ENCODE measurements around the gene DCC. TPM values are rescaled to one million over a fixed set of nuclear protein-coding genes. Genes with fewer than 3 reads are reported as not detected.

Gene DCC
- total RNA-seq, 1 experiment from 2014 or later: not detected

DNA sequence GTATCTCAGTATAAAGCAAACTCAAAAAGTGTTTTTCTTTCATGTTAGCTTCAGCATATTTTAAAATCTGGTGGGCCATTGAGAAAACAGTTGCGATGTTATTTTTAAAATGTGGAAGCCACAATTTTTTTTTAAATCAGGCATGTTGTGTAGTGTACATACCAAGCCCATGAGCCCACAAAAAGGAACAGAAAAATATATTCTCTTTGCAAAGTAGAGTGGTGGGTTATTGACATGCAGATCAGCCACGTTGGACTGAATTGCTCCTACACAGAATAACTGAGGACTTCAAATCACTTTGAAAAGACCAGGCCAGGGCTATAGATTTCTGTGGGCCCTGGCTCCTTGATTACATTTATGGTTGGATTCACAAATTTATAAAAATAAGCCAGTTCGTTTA lies 774.4 kb downstream of the DCC start:
- no peak overlapping the region for H3K9ac ChIP-seq (ENCODE audit: low read length)
- H3K27ac ChIP-seq (ENCODE audit: low read depth, low read length): no peak overlapping the region
- H3K9me2 ChIP-seq (ENCODE audit: insufficient read depth): no peaks in the 10 kb centered on the region
- H3K4me3 ChIP-seq (replicated peaks in 1 of 2; ENCODE audit: low read depth in 1 of 2, low read length in 2 of 2): no peak overlapping the region
- no peaks in the 10 kb centered on the region for H4K20me1 ChIP-seq (ENCODE audit: insufficient read depth)
- no peak overlapping the region for H2AFZ ChIP-seq (ENCODE audit: low read depth, low read length, poor library complexity, severe bottlenecking)
- H3K4me2 ChIP-seq (ENCODE audit: low read length): no peak overlapping the region
- H3K4me1 ChIP-seq (ENCODE audit: control insufficient read depth in 1 of 2, insufficient read depth in 2 of 2, low read length in 2 of 2): no peaks in the 10 kb centered on the region
- TF ChIP-seq ZNF274 (IDR thresholded peaks at IDR 0.05; ENCODE audit: low read depth, low read length): no peak
- TF ChIP-seq, protein P1, sequence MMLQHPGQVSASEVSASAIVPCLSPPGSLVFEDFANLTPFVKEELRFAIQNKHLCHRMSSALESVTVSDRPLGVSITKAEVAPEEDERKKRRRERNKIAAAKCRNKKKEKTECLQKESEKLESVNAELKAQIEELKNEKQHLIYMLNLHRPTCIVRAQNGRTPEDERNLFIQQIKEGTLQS (IDR thresholded peaks at IDR 0.05): no peak
- TF ChIP-seq CEBPB (IDR thresholded peaks at IDR 0.05; ENCODE audit: low read depth): no peak
- TF ChIP-seq, protein P2, sequence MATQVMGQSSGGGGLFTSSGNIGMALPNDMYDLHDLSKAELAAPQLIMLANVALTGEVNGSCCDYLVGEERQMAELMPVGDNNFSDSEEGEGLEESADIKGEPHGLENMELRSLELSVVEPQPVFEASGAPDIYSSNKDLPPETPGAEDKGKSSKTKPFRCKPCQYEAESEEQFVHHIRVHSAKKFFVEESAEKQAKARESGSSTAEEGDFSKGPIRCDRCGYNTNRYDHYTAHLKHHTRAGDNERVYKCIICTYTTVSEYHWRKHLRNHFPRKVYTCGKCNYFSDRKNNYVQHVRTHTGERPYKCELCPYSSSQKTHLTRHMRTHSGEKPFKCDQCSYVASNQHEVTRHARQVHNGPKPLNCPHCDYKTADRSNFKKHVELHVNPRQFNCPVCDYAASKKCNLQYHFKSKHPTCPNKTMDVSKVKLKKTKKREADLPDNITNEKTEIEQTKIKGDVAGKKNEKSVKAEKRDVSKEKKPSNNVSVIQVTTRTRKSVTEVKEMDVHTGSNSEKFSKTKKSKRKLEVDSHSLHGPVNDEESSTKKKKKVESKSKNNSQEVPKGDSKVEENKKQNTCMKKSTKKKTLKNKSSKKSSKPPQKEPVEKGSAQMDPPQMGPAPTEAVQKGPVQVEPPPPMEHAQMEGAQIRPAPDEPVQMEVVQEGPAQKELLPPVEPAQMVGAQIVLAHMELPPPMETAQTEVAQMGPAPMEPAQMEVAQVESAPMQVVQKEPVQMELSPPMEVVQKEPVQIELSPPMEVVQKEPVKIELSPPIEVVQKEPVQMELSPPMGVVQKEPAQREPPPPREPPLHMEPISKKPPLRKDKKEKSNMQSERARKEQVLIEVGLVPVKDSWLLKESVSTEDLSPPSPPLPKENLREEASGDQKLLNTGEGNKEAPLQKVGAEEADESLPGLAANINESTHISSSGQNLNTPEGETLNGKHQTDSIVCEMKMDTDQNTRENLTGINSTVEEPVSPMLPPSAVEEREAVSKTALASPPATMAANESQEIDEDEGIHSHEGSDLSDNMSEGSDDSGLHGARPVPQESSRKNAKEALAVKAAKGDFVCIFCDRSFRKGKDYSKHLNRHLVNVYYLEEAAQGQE (IDR thresholded peaks at IDR 0.05; ENCODE audit: low read depth): no peak
- TF ChIP-seq SIN3A (IDR thresholded peaks at IDR 0.05; ENCODE audit: low read depth): no peak
- no peak for TF ChIP-seq EZH2phosphoT487 (IDR thresholded peaks at IDR 0.05; ENCODE audit: borderline replicate concordance)
- no peak for TF ChIP-seq ZFX (IDR thresholded peaks at IDR 0.05)
- TF ChIP-seq, protein P3, sequence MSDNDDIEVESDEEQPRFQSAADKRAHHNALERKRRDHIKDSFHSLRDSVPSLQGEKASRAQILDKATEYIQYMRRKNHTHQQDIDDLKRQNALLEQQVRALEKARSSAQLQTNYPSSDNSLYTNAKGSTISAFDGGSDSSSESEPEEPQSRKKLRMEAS (IDR thresholded peaks at IDR 0.05): no peak
- TF ChIP-seq SP1 (IDR thresholded peaks at IDR 0.05; ENCODE audit: low read depth): no peak
- TF ChIP-seq, protein P4, sequence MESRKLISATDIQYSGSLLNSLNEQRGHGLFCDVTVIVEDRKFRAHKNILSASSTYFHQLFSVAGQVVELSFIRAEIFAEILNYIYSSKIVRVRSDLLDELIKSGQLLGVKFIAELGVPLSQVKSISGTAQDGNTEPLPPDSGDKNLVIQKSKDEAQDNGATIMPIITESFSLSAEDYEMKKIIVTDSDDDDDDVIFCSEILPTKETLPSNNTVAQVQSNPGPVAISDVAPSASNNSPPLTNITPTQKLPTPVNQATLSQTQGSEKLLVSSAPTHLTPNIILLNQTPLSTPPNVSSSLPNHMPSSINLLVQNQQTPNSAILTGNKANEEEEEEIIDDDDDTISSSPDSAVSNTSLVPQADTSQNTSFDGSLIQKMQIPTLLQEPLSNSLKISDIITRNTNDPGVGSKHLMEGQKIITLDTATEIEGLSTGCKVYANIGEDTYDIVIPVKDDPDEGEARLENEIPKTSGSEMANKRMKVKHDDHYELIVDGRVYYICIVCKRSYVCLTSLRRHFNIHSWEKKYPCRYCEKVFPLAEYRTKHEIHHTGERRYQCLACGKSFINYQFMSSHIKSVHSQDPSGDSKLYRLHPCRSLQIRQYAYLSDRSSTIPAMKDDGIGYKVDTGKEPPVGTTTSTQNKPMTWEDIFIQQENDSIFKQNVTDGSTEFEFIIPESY (IDR thresholded peaks at IDR 0.05; ENCODE audit: extremely low read depth, insufficient replicate concordance, low read length): no peak
- TF ChIP-seq FOSL1 (IDR thresholded peaks at IDR 0.05; ENCODE audit: low read depth): no peak
- no peak for TF ChIP-seq SRF (IDR thresholded peaks at IDR 0.05; ENCODE audit: low read depth)
- TF ChIP-seq CBX3 (IDR thresholded peaks at IDR 0.05; ENCODE audit: low read depth): no peak
- peaks cover 3 to 27% of the 10 kb centered on the region in 2 experiments; a peak in 3 of 4 replicates for H3K9me3 ChIP-seq (ENCODE audit: control insufficient read depth in 1 of 2, insufficient read depth in 1 of 2, low read depth in 1 of 2, low read length in 2 of 2)
- CTCF ChIA-PET: no interaction called here
- ATAC-seq: no peak
- DNase-seq (ENCODE audit: low read depth, low spot score): no peak
- RAD21 ChIA-PET (ENCODE audit: low non-redundant PET in 1 of 2, low total read pairs in 2 of 2, uncharacterized antibody in 2 of 2, unreplicated experiment in 2 of 2): no interaction called here
- BruUV-seq (replicated peaks): no TSS peak
- POLR2A ChIA-PET: no interaction called here
- H3K36me3 ChIP-seq (ENCODE audit: control insufficient read depth in 1 of 2, insufficient read depth in 2 of 2, low read length in 2 of 2): no peaks in the 10 kb centered on the region
- no peaks in the 10 kb centered on the region for H3K27me3 ChIP-seq (ENCODE audit: insufficient read depth, low read length)
- intact Hi-C loops (cut with micrococcal nuclease): no loop called here
- no peaks in the 10 kb centered on the region for H3K79me2 ChIP-seq (ENCODE audit: insufficient read depth, low read length)

All from HCT116 (cell line).